NCI-H1092 (cell line): ENCODE measurements around the gene GDAP2.

Experiments used
- DNase-seq: peaks from one replicate; lab custom pipeline; 2025; lab: John Stamatoyannopoulos, UW

The GDAP2 gene

DNA sequence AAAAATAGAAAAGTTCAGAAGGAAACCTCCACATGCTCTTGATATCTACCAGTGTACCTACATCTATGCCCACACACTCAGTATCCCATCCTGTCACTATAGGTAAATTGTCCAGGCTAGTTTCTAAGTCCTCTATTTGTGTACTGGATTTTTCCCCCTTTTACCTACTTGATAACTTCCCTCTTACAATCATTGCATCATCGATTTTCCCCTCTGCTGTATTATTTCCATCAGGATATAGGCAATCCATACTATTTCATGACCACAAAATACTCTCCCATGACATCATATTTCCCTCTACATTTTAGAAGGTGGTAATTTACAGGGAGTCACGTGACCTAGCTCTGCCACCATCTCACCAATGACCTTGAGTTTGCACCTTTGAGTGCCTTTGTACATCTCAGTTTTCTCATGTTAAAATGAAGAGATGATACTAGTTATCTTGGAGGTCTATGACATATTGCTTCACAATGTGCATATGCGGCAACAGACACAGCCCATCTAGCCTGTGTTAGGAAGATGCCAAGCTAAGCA lies 88.2 kb downstream of the GDAP2 start:
- DNase-seq = no peak

- DNase-seq = no peak
Observed at GRCh38 chr1:117838911-117839310, 90.5 kb downstream of the GDAP2 start.

GRCh38 chr1:117836069-117836468 lies 93.4 kb downstream of the GDAP2 start:
- no peak for DNase-seq

DNA sequence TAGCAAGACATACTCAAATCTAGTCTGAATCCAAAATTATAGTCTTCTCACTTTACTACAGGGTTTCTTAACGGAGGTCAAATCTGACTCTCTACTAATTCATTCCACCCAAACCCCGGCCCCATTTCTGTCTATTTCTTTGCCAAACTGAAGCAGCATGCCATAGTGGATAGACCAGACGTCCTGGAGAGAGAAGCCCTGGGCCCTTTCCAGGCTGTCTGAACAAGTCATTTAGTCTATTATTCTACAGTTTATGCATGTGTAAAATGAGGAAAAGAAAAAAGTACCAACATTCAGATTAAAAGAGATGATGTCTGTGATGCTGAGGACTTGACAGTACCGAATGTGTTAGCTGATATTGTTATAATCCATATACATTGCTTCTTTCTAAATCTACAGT lies 95.0 kb downstream of the GDAP2 start:
- DNase-seq = no peak

DNA sequence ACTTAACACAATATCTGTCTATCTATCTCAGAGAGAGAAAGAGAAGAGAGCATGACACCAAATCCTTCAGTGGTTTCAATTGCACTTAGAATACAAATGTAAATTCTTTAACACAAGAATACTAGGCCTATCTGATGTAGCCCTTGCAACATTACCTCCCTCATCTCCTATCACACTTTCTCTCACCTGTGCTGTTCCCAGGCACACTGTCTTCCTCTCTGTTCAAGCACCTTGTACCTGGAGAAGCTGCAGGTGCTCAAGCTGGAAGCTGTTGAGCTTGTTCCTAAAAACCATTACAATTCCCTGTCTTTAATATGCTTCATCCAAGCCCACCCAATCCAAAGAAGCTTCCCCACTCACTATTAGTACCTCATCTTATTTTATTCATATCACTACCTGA lies 97.0 kb downstream of the GDAP2 start:
- no peak for DNase-seq

DNA sequence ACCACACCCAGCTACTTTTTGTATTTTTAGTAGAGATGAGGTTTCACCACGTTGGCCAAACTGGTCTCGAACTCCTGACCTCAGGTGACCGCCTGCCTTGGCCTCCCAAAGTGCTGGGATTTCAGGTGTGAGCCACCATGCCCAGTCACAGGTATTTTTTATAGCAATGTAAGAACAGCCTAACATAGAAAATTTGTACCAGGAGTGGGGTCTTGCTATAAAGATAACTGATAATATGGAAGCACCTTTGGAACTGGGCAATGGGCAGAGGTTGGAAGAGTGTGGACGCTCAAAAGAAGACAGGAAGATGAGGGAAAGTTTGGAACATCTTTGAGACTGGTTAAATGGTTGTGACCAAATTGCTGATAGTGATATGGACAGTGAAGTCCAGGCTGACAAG lies 99.2 kb downstream of the GDAP2 start:
- DNase-seq = no peak

- no peak for DNase-seq
Observed at GRCh38 chr1:117828201-117828600, 101.2 kb downstream of the GDAP2 start.

DNA sequence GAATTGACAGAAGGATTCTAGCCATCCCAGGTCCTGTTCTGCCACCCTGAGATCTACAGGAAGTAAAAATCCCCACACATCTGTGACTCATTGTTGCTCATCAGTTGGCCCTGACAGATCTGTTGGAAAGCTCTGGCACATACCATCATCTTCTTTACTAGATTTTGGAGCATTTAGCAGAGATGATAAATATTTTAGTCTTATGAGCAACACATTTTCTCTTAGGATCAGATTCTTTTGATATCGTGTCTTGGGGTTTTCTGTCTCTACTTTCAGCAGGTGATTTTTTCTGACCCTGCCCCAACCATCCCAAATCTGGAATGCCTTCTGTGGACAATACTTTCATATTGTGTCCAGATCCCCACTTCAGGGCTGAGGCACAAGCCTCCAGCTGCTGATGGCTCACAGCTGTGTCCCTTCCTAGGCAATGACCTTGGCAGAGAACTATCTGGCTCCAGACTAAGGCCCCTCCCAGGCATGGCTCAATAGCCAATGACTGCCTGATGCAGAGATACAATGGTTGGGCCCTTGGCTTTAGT lies 102.8 kb downstream of the GDAP2 start:
- DNase-seq = no peak

DNA sequence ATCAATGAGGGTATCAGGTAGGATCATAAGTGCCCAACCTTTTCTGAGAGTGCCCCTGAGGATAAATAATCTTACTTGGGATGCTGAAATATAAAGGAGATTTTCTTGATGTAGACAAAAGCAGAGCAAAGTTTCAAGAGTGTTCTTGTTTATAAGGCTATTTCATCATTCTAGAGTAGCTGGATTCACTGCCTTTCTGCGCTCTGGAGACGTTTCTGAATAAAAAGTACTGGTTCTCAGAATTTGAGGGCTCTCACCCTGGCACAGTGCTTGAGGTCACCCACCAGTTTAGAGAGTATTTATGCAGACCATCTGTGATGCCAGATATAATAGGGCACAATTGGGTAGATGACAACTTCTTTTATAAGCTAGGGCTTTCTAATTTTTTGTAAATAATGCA lies 103.3 kb downstream of the GDAP2 start:
- DNase-seq = no peak

- no peak for DNase-seq
Observed at GRCh38 chr1:117825414-117825813, 104.0 kb downstream of the GDAP2 start.

DNA sequence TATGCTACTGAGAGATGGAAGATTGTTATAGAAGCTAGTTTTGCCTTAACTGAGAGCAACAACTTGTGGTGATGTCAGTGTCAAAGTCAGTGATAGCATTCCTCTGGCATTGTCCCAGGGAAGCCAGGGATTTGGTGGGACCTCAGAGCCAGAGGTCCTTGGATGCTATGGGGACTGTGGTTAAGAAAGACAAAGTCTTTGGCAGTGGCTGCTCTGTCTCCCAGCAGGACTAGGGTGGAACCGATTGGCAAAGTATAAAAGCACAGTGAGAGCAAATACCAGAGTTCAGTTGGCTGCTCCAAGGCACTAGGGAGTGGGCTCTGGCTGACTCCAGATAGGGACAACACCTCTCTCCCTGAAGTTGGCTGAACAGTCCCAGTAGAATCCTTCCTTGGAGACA lies 104.8 kb downstream of the GDAP2 start:
- DNase-seq = no peak

DNA sequence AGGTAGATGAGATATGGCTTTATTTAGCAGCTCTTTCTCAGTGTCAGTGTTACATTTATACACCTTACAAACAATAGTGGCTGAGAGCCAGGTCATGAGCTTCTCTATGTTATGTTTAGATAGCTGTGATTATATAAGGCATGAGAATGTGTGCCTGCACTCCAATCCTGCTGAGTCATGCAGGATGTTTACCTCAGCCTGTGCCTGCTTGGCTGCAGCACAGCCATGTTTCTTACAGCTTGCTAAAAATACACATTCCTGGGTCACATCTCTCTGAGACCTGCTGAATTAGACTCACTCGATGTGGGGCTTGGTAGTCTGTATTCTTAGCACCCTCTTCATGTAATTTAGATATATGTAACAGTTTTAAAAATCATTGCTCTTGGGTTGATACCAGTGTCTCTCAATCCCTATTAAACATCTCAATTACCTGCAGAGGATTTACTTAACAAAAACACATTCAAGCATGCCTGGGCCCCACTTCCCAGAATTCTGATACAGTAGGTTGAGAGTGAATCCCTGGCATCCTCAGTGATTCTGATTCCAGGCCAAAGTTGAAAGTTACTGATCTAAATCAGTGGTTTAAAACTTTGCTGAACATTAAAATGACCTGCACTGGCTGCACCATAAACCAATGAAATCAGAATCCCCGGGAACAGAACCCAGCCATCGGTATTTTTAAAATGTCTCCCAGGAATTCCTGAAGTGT lies 107.5 kb downstream of the GDAP2 start:
- no peak for DNase-seq

- DNase-seq = no peak
Observed at GRCh38 chr1:117821382-117821755, 108.1 kb downstream of the GDAP2 start.

GRCh38 chr1:117820694-117821381 lies 108.6 kb downstream of the GDAP2 start:
- DNase-seq = no peak

DNA sequence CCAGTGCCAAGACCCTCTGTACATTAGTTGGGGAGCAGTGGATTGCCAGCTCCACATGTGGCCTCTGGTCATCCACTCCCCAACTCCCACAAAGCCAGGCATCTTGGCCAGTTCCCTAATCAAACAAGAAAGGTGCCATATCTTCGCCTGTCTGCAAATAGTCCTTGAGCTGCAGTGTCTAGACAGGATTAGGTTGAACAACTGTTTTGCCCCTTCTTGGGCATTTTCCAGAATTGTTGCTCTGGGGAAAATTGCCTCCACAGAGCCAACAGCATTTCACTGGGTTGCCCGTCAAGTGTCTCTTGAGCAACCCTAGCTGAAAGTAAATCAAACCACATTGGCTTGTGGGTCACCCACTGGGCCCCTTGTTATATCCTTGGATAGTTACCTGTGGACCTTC lies 109.3 kb downstream of the GDAP2 start:
- no peak for DNase-seq

DNA sequence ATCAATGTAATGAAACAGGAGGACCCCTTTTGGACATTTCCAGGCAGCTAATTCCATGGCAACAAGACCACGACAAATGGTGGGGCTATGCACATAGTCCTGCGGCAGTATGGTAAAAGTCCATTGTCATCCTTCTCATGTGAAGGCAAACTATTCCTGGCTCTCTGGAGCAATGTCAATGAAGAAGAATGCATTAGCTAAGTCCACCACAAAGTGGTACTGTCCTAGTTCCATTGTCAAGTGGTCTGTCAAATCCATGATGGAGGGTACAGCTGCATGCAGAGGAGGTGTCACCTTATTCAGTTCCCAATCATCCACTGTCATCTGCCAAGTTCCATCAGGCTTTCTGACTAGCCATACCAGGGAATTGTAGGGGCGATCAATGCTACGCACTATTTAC lies 110.1 kb downstream of the GDAP2 start:
- DNase-seq = no peak

DNA sequence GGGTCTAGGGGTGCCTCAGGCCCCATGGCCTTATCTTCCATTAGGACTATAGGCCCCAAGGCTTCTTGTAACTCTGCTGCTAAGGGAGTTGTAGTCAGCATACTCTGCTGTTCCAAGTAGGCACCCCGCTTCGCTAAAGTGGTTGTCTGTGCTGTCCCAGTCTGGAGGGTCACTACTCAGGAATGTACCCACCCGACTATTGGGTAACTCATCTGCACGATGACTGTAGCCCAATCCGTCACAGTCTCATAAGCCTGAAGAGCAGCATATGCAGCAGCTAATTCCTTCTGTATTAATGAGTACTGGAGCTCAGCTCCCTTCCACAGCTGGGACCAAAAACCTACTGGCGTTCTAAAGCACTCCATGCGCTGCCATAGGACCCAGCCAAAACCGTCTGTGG lies 111.0 kb downstream of the GDAP2 start:
- no peak for DNase-seq

GRCh38 chr1:117817629-117818028 lies 111.8 kb downstream of the GDAP2 start:
- no peak for DNase-seq

DNA sequence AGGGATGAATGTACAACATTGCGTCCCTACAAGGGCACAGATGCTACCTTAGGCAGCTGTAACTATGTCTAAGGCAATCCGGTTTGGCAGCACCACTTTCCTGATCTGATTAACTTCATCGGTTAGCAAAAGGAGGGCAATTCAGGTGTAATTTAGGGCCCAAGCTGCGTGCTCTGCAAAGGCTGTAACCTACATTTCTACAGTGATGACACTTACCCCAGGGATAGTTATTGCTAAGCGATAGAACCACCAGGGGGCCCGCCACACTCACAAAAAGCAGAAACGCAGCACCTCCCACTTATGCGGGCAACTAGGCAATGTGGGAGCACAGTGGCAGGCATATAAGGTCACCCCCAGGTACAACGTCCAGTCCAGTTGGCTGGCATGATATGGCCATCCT lies 113.5 kb downstream of the GDAP2 start:
- DNase-seq = no peak

GRCh38 chr1:117814856-117815797 lies 114.3 kb downstream of the GDAP2 start:
- DNase-seq = no peak
